Activated T-cell treated with anti-CD3 and anti-CD28 coated beads, Interleukin-2, amount 50 U/mL, for 1 hour (primary cell): ENCODE results near the gene BPIFB6.

Experiments used
- DNase-seq: peaks from one replicate; pipeline ENCODE4 v3.0.0-alpha.2; 2020

The BPIFB6 gene

DNA sequence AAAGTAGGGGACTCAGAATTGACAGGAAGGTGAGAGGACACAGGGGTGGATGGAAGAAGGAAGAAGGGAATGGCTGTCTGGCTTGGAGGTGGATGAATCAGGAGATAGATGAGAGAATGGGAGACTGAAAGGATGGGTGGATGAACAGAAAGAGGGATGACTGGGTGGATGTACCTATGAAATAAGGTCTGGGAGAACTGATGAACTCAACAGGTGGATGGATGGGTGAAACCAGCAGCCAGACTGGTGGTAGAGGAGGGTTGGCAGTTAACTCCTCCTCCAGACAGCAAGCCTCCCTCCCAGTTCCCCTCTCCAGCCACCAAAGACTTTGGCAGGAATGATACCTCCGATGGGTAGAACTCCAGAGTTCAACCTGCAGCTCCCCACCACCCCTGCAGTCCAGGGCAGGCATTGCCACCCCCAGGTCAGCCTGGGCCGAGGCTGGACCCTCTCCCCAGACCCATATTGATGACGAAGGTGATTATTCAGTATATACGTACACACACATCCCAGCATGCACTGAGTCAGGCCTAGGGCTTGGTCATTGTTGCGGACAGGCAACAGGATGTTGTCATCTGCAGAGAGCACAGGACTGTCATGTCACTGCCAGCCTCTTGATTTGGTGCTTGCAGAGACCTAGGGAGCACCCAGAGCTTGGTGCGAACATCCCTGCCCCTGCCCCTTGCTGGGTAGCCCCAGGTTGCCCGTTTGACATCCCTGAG is 29.2 kb upstream of the BPIFB6 start:
- DNase-seq, result no peak

DNA sequence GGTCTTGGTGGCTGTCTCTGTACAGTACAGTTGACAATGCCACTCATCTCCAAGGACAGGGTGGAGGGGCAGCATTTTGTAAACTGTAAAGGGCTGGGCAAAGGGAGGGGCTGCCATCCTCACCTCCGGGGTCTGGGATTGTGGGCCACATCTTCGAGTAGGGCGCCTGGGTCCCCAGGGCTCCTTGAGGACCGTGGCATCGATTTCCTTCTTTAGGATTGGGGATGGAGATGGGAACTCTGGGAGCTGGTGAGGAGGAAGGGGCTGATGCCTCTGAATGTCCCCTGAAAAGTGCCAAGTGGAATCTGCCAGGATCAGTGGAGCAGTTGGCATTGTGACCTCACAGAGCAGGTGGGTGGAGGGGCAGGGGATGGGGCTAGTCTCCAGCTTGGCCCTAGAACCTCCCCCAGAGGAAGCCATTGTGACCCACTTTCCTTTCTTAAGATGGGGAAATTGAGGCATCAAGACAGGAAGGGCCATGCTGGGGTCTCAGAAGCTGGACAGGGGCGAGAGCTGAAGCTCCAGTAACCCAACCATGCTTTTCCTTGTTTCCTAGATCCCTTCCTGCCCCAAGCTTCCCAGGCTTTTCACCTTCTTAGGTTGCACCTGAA is 27.2 kb upstream of the BPIFB6 start, which contains the start of gene SUN5:
Gene SUN5 (minus strand): TSS at position 293 of the 611 bp plus-strand sequence. CDS start 93 bp downstream, at position 200.
- DNase-seq, result no peak

DNA sequence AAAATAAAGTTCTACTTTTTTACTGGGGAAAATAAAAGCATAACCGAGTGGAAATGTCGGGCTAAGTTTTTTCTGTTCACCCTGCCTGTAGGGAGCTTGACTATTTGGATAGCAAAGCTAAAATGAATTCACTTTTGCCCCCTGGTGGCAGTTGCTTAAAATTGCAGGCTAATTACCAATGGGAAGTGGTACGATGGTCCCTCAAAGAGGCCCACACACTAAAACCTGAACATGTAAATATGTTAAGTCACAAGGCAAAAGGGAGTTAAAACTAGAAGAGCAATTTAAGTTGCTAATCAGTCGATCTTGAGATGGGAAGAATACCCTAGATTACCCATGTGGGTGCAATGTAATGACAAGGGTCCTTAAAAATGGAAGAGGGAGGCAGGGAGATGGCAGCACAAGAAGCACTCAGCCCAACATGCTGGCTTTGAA is 26.3 kb upstream of the BPIFB6 start:
- DNase-seq, result no peak

DNA sequence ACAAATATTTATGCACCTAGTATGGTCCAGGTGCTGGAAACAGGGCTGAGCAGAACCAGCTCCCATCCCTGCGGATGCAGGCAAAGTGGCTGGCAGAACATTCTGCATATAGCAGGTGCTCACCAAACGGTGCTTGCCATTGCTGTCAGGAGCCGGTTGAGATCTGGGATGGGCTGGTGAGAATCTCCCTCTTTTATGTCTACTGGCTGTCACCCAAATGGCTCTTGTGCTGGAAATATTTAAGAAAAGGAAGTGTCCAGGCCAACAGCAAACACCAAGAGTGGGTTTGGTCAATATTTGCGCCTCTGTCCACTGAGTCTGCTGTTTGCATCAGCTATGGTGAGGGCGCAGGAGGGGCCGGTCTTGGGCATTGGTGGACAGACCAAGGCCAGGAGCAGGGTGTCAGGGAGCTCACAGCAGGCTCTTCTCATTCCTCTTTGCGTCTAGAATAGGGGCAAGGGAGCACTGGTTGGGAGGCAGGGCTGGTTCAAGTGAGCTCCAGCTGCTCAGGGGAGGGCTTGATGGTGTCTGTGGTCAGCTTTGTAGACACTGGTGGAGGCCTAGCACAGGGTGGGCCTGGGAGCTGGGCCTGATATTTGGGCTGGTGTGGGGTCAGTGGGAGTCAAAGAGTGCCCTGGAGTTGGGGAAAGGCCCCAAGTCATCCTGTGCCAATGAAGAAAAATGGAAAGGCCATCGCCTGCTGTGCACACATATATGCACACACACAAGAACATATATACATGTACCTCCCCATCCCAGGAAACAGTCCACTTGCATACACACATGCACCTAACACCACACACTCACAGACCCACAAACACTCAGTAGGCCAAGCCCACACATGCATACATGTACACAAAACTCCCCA is 25.3 kb upstream of the BPIFB6 start:
- no peak for DNase-seq

DNA sequence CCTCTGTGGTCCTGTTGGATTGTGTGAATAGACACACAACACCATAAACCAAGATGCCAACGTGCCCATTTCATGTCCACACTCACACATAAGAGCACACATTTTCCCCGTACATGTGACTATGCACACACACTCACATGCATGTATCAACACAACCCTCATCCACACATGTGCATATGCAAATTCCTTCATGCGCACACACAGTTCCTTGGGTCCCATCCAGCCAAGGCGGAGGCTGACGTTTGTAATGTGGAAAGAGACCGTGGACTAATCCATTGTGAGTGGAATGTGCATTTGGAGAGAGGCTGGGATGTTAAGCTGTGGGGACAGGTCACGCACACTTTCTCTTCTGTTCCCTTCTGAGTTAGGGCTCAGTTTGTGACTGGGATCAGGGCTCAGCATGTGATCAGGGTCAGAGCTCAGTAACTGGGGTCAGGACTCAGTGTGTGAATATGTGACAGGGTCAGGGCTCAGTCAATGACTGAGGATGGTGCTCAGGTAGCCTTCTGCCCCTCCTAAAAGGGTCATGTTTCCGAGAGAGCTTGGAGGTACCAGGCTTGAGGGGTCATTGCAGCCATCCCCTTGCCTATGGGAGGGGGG is 24.6 kb upstream of the BPIFB6 start:
- DNase-seq, result no peak

DNA sequence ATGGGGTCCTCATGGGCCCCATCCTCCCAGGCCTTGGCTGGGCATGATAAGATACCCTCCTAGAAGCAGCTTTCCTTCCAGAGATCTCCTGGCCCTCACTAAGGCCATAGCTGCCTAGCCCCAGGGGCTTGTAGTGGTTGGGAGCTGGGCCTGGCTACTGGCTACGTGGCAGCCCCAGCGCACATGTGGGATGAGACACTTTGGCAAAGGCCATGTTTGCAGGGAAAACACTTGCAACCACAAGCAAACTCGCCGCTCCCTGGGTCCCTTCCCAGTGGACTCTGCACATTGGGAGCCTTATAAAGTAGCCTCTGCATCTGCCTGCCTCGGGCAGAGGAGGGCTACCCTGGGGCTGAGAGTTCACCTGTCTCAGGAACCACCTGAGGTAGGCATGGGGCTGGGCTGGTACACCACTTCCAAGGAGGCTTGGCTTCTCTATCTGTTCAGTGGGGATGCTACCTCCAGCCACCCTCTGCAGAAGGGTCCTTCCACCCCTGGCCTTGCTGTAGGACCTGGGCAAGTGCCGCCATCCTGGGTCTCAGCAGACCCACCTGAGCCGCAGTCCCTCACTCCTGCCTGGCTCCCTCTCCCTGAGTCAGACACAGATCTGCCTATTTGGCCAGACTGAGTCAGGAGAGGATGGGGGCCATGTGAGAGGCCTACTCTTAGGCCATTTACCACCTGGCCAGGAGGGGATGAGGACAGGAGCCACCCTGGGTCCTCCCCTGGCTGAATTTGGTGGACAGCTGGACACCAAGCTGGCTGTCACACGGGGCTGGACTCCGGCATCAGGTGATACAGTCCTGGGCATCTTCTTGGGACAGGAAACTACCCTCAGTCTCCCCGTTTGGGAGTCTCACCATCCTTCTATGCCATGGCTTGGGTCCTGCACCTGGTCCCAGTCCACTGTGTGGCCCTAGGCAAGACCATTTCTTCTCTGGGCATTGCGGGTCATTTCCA is 23.8 kb upstream of the BPIFB6 start, which contains the start of gene BPIFB2:
Gene BPIFB2 (plus strand): TSS at position 329 of the 960 bp plus-strand sequence. CDS start 871 bp downstream, outside the sequence.
- DNase-seq, result no peak

DNA sequence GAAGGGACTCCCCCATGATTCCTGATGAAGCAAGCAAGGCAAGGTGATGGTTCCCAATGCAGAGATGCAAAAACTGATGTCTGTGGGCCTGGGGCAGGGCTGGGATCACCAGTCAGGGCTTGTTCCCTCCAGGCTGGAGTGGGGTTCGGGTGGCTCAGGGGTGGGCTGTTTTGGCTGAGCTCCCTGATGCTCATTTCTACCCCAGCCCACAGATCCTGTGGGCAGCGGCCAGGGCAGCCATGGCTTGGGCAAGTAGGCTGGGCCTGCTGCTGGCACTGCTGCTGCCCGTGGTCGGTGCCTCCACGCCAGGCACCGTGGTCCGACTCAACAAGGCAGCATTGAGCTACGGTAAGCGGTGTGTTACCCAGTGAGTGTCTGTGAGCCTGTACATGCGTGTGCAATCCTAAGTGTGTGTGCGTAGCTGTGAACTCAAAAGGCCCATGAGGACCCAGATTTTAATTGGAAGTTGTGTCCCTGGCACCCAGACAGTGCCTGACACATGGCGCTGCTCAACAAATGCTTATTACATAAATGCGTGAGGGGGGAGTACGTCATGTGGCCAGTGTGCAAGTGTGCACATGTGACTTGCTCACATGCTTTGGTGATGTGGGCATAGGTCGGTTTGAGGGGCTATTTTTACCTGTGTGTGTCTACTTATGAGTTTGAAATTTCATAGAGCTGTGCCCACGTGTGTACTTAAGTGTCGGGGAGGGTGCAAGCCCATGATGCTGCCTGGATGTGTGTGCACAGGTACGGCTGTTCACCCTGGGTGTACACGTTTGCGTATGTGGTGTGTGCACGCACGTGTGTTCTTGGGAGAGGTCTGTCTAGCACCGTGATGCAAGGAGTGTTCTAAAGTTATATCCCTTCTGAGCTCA is 22.9 kb upstream of the BPIFB6 start:
- DNase-seq, result no peak

DNA sequence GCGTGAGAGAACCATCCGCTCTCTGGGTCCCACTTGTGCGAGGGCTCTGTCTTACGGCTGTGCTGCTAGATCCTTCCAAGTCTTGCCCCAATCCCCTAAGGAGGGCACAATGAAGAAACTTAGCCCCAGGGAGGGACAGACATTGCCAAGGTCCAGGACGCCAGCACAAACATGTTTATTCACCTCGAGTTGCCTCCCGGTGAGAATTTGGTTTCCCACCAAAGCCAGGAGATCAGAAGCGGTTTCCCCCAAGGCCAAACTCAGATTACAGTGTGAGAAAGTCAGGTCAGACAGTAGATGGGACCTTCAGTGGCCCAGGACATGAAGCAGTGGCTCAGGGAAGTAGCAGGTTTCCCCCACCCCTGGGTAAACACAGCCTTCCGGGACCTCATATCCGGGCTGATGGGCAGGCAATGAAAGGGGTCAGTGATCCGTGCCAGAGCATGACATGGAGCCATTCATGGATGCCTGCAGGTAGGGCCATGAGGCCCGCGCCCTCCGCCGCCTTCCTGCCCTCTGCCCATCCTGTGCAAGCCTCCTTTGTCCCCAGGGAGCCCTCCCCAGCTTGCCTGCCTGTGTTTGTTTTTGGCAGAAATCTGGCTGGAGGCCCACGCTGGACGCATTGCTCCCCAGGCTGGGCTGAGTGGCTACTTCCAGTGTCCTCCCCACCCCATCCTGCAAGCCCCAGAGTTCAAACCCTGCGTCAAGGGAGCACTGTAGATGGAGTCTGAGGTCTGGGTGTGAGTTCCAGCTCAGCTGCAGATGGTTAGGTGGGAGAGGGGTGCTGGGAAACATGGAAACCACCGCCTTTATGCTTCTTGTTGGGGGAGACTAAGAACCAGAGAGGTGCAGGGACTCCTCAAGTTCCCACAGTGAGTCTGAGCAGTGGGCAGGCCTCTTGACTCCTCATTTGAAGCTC is 22.0 kb upstream of the BPIFB6 start:
- no peak for DNase-seq

DNA sequence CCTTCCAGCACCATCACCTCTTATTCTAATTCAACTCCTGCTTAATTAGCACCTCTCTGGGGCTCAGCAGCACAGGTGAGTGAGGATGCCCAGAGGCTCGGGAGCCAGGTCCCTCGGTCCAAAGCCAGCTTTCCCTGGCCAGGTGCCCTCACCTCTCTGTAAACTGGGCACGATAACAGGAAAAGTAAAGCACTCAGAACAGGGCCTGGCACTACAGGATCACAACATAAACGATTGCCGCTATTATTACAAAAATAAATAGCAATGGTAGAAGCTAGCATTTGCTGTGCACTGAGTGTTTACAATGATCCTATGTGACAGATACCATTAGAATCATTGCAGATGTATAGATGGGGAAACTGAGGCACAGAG is 21.3 kb upstream of the BPIFB6 start:
- no peak for DNase-seq

DNA sequence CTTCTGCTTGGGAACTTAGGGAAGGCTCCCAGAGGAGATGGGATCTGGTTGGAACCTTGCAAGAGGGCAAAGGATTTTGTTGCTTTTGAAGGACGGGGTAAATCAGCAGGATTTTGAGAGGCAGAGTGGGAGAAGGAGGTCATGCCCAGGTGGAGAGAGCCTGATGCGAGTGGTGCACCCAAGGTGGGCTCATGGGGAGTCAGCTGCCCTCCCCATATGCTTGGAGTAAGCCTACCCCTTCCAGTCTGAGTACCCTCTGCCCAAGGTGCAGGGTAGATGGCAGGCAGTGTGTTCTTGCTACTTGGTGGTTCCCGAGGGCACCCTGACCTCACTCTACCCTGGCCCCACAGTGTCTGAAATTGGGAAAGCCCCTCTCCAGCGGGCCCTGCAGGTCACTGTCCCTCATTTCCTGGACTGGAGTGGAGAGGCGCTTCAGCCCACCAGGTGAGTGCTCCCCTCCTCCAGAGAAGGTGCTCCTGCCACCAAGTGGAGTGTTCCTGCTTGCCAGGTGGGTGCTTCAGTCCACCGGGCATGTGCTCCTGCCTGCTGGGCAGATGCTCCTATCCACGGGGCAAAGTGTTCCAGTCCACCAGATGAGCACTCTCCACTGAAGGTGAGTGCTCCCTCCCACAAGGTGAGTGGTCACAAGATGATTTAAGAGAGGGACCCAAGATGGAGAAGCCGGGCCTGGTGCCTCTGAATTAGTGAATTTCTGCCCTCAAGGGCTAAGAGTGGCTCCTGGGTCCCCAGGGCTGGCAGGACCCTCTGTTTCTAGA is 20.6 kb upstream of the BPIFB6 start:
- no peak for DNase-seq

DNA sequence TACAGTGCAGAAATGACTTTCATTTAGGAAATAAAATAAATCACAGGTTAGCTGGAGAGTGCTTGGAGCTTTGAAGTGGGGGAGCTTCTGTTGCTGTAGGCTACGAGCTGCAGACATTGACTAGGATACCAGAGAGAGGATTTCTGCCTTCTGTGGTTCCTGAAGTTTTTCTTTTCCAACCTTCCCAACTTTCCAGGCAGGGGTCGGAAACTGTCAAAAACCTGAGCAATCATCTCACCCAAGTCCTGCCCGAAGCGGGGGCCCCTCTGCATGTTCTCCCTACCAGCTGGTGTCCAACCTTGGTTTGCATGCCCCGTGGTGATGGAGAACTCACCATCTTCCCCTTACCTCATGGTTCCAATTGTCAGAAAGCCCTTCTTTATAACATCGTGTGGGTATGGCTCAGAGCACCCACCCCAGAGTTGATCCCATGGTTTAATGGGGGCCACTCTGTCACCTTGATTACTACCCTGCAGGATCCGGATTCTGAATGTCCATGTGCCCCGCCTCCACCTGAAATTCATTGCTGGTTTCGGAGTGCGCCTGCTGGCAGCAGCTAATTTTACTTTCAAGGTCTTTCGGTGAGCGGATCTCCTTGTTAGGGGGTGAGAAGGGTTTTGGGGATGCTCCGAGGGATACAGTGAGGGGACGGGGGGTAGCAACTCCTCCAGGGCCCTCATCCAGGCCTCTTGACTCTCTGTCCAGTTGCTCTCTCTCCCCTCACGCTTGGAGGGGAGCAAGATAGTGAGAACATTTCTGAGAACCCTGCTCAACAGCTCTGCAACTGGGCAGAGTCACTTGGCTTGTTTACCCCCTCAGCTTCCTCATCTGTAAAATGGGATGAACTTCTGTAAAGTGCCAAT is 18.9 kb upstream of the BPIFB6 start:
- no peak for DNase-seq

DNA sequence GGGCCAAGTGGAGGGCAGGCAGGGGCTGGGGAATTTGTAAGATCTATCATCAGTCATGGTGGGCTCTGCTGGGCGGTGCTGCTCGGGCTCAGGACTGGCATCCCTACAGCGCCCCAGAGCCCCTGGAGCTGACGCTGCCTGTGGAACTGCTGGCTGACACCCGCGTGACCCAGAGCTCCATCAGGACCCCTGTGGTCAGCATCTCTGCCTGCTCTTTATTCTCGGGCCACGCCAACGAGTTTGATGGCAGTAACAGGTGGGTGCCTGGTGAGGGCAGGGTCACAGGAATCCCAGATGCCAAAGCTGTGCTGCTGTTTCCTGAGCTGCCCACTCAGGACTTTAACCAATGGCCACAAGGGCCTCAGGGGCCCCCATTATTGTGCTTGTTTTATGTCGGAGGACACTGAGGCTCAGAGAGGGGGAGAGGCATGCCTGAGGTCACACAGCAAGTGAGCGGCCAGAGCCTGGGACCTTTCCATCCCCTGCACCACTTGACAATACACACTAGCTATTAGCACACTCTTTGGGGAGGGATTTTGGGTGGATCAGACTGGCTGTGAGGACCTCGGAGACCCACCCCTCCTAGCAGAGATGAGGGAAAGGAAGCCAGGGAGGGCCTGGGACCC is 17.6 kb upstream of the BPIFB6 start:
- no peak for DNase-seq

DNA sequence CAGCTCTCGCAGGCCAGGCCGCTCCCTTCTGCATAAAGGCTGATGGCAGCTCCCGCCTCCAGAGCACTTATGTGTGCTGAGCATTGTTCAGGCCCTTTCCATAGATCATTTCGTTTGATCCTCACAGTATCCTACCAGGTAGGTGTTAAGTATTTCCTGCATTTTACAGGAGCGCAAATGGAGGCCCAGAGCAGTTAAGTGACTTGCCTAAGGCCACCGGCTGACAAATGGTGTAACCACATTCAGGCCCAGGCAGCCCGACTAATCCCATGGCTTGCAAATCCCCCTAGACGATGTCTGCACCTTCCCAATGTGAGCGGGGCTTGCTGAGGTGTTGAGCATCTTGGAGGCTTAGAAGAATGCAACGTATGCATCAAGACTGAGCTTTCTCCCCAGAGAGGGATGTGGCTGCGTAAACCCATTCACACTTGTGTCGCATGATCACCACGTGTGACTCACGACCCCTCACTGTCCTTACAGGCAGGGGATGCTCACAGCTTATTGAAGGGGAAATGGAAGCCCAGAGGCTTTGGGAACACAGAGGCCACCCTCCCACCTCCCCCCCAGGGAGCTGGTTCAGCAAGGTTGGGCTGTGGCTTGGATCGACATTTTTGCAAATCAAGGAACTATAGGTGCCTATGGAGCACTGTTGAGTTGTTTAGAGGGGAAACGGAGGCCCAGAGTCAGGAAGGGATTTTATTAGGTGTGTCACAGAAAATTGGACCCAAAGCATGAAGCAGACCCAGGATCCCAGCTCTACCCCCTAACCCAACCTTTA is 16.9 kb upstream of the BPIFB6 start:
- DNase-seq, result no peak

DNA sequence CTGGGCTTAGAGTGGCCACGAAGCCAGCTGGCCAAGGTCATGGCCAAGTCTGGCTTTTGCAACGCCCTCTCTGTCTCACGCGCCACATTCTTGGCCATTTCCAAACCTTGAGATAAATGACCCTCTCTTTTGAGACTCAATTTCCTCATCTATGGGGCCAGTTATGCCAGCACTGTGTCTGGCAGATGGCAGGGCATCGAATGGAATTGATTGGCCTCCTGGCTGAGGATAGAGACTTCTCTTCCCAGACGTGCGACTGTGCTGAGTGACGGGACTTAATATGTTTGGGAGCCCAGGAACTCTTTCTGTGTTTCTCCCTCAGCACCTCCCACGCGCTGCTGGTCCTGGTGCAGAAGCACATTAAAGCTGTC is 16.3 kb upstream of the BPIFB6 start:
- no peak for DNase-seq

DNA sequence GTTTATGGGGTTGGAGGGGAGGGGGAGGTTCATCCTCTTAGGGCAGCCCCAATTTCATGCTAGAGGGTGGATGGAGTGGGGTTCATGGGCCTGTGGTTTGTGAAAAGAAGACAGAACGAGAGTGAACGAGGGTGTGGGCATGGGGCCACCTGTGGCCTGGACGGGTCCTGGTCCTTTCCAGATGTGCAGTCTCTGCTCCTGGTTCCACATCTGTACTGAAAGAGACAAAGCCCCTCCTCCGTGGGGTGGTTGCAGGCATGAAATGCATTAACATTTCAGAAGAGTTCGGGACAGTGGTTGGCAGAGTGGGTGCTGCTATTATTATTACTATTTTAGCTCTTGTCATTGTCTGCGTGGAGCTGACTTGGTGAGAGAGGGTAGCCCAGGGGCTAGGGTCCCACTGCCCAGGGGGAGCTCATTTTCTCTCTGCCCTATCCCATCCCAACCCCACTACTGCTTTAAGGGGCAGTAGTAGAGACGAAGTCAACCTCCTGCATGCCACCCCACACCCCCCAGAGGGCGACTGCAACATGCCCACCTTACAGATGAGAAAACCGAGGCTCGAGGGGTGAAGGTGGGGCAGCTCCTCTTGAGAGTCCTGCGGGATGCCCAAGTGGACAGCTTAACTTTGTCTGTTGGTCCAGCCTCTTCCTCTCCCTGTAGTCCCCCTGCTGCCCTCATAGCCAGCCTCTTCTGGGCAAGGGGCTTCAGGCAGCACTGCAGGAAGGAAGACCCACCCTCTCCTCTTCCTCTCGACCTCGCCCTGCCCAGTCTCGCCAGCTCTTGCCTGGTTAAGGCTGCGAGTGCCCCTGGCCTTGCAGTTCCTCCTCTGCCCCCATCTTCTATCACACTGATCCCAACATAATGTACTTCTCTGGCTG is 15.5 kb upstream of the BPIFB6 start:
- no peak for DNase-seq
